Hepatocyte (in vitro differentiated cells): ENCODE data around the gene SLC25A25.

Source experiments
- EZH2 ChIP-seq: fragments of 200-600 bp; sonication (generic); IDR thresholded peaks from 2 replicates; pipeline ENCODE4 v1.6.1; 2016; ENCODE audit warnings: antibody characterized with exemption, mild to moderate bottlenecking, borderline replicate concordance
- EZH2phosphoT487 ChIP-seq: fragments of 200-600 bp; sonication (generic); IDR thresholded peaks from one replicate; pipeline ENCODE4 v1.6.1; 2018; ENCODE audit warnings: antibody characterized with exemption, mild to moderate bottlenecking, low read depth, moderate library complexity; ENCODE audit not compliant: unreplicated experiment, severe bottlenecking
- TF ChIP-seq, protein P1 (sequence below): fragments of 200-600 bp; sonication (generic); IDR thresholded peaks from 2 replicates; pipeline ENCODE4 v1.5.1; 2016; ENCODE audit warnings: antibody characterized with exemption, mild to moderate bottlenecking; ENCODE audit not compliant: poor library complexity

DNA sequence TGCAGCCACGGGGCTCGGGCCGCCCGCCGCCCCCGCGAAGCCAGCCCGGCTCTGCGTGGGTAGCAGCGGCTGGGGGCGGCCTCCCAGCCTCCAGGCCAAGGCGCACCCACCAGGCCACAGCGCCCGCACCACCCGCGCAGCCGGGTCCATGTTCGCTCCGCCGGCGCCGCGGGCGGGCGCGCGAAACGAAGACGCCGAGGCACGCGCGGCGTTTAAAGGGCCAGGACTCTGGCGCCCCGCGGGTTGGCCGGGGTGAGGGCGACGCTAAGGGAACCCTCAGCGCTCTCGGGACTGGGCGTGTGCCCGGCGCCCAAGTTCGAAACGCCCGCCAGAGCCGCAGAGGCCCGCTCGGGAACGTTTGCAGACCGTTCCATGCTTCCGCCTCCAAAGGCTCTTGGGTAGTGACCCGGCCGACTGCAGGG, 59.5 kb downstream of the SLC25A25 start, which contains the start of gene PTGES2:
- TF ChIP-seq, protein P1, sequence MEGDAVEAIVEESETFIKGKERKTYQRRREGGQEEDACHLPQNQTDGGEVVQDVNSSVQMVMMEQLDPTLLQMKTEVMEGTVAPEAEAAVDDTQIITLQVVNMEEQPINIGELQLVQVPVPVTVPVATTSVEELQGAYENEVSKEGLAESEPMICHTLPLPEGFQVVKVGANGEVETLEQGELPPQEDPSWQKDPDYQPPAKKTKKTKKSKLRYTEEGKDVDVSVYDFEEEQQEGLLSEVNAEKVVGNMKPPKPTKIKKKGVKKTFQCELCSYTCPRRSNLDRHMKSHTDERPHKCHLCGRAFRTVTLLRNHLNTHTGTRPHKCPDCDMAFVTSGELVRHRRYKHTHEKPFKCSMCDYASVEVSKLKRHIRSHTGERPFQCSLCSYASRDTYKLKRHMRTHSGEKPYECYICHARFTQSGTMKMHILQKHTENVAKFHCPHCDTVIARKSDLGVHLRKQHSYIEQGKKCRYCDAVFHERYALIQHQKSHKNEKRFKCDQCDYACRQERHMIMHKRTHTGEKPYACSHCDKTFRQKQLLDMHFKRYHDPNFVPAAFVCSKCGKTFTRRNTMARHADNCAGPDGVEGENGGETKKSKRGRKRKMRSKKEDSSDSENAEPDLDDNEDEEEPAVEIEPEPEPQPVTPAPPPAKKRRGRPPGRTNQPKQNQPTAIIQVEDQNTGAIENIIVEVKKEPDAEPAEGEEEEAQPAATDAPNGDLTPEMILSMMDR, result no peak
- TF ChIP-seq EZH2 (no peak), EZH2phosphoT487 (no peak)
